Neuron (in vitro differentiated cells): ENCODE data around the gene ZNF716.
"Not testable (repeated sequence)": the region's sequence is repeated elsewhere in the genome, so short reads cannot be mapped to it uniquely, and the experiment has no call there.

Experiments used
- H2AFZ ChIP-seq: one replicate; pipeline ENCODE4 v1.6.1; 2013; ENCODE audit warnings: low read depth, mild to moderate bottlenecking, inconsistent platforms, low read length, moderate library complexity
- H3K27me3 ChIP-seq: one replicate; pipeline ENCODE4 v1.6.1; 2013; ENCODE audit warnings: low read length; ENCODE audit not compliant: insufficient read depth
- H3K36me3 ChIP-seq: one replicate; pipeline ENCODE4 v1.6.1; 2013; ENCODE audit warnings: low read length; ENCODE audit not compliant: insufficient read depth
- H3K4me1 ChIP-seq: one replicate; pipeline ENCODE4 v1.6.1; 2013; ENCODE audit warnings: low read length; ENCODE audit not compliant: insufficient read depth
- H3K4me3 ChIP-seq: 2 replicates; pipeline ENCODE4 v1.5.1; 2013; ENCODE audit warnings: mild to moderate bottlenecking, low read length, moderate library complexity
- H3K9me3 ChIP-seq: one replicate; pipeline ENCODE4 v1.6.1; 2013; ENCODE audit warnings: low read length

ZNF716 gene

GRCh38 chr7:57449904-57450303, at the start of gene ZNF716:
Gene ZNF716 (plus strand): TSS chr7:57450177. CDS start chr7:57450289, 112 bp downstream.
- H2AFZ ChIP-seq, result no peak within 1 kb of the TSS
- H3K4me1 ChIP-seq, result no peaks in the 10 kb centered on the region

GRCh38 chr7:57400531-57401155, 49.3 kb upstream of the ZNF716 start:
- no peak overlapping the region for H3K4me3 ChIP-seq
- H3K27me3 ChIP-seq, result no peaks in the 10 kb centered on the region
- no peaks in the 10 kb centered on the region for H3K36me3 ChIP-seq
- H2AFZ ChIP-seq, result no peak overlapping the region
- H3K4me1 ChIP-seq, result no peaks in the 10 kb centered on the region
- H3K9me3 ChIP-seq, result no peaks in the 10 kb centered on the region

More at GRCh38 chr7:57449904-57450303, at the start of gene ZNF716:
- H3K36me3 ChIP-seq, result no peaks in the 10 kb centered on the region
- H3K9me3 ChIP-seq, result no peaks in the 10 kb centered on the region
- no peaks in the 10 kb centered on the region for H3K27me3 ChIP-seq
- H3K4me3 ChIP-seq, result no peak within 1 kb of the TSS

- not testable (repeated sequence) for H3K9me3 ChIP-seq, H3K4me1 ChIP-seq, H3K27me3 ChIP-seq, H2AFZ ChIP-seq, H3K36me3 ChIP-seq, H3K4me3 ChIP-seq
Observed at GRCh38 chr7:57403051-57403450, 46.9 kb upstream of the ZNF716 start.

GRCh38 chr7:57403601-57404342, 46.2 kb upstream of the ZNF716 start:
- H3K4me3 ChIP-seq, result no peak overlapping the region
- H2AFZ ChIP-seq, result no peak overlapping the region
- no peaks in the 10 kb centered on the region for H3K36me3 ChIP-seq
- no peaks in the 10 kb centered on the region for H3K4me1 ChIP-seq
- no peaks in the 10 kb centered on the region for H3K27me3 ChIP-seq
- no peaks in the 10 kb centered on the region for H3K9me3 ChIP-seq

- no peaks in the 10 kb centered on the region for H3K9me3 ChIP-seq
- no peak overlapping the region for H2AFZ ChIP-seq
- H3K4me3 ChIP-seq, result no peak overlapping the region
- no peaks in the 10 kb centered on the region for H3K4me1 ChIP-seq
- H3K36me3 ChIP-seq, result no peaks in the 10 kb centered on the region
- H3K27me3 ChIP-seq, result no peaks in the 10 kb centered on the region
Observed at GRCh38 chr7:57404343-57404966, 45.5 kb upstream of the ZNF716 start.

GRCh38 chr7:57404967-57405421, 45.0 kb upstream of the ZNF716 start:
- no peaks in the 10 kb centered on the region for H3K36me3 ChIP-seq
- H2AFZ ChIP-seq, result no peak overlapping the region
- no peaks in the 10 kb centered on the region for H3K9me3 ChIP-seq
- H3K4me1 ChIP-seq, result no peaks in the 10 kb centered on the region
- no peak overlapping the region for H3K4me3 ChIP-seq
- H3K27me3 ChIP-seq, result no peaks in the 10 kb centered on the region

GRCh38 chr7:57407125-57407524, 42.9 kb upstream of the ZNF716 start:
- no peaks in the 10 kb centered on the region for H3K4me1 ChIP-seq
- no peaks in the 10 kb centered on the region for H3K36me3 ChIP-seq
- no peak overlapping the region for H2AFZ ChIP-seq
- no peaks in the 10 kb centered on the region for H3K9me3 ChIP-seq
- no peaks in the 10 kb centered on the region for H3K27me3 ChIP-seq
- no peak overlapping the region for H3K4me3 ChIP-seq

- H2AFZ ChIP-seq, result no peak overlapping the region
- no peaks in the 10 kb centered on the region for H3K27me3 ChIP-seq
- no peaks in the 10 kb centered on the region for H3K4me1 ChIP-seq
- H3K36me3 ChIP-seq, result no peaks in the 10 kb centered on the region
- no peak overlapping the region for H3K4me3 ChIP-seq
- no peaks in the 10 kb centered on the region for H3K9me3 ChIP-seq
Observed at GRCh38 chr7:57412168-57412567, 37.8 kb upstream of the ZNF716 start.

GRCh38 chr7:57412618-57413017, 37.4 kb upstream of the ZNF716 start:
- Histone ChIP-seq H3K9me3 (no peaks in the 10 kb centered on the region), H3K4me3 (no peak overlapping the region), H3K4me1 (no peaks in the 10 kb centered on the region), H3K27me3 (no peaks in the 10 kb centered on the region), H3K36me3 (no peaks in the 10 kb centered on the region), H2AFZ (no peak overlapping the region)

- no peaks in the 10 kb centered on the region for H3K27me3 ChIP-seq
- H3K4me3 ChIP-seq, result no peak overlapping the region
- H2AFZ ChIP-seq, result no peak overlapping the region
- no peaks in the 10 kb centered on the region for H3K4me1 ChIP-seq
- H3K36me3 ChIP-seq, result no peaks in the 10 kb centered on the region
- no peaks in the 10 kb centered on the region for H3K9me3 ChIP-seq
Observed at GRCh38 chr7:57413529-57414398, 36.2 kb upstream of the ZNF716 start.

- H3K27me3 ChIP-seq, result no peaks in the 10 kb centered on the region
- H3K36me3 ChIP-seq, result no peaks in the 10 kb centered on the region
- no peaks in the 10 kb centered on the region for H3K4me1 ChIP-seq
- H3K4me3 ChIP-seq, result no peak overlapping the region
- no peak overlapping the region for H2AFZ ChIP-seq
- H3K9me3 ChIP-seq, result no peaks in the 10 kb centered on the region
Observed at GRCh38 chr7:57414415-57414814, 35.6 kb upstream of the ZNF716 start.

GRCh38 chr7:57414852-57415251, 35.1 kb upstream of the ZNF716 start:
- H3K36me3 ChIP-seq, result no peaks in the 10 kb centered on the region
- H3K9me3 ChIP-seq, result no peaks in the 10 kb centered on the region
- no peaks in the 10 kb centered on the region for H3K4me1 ChIP-seq
- no peak overlapping the region for H2AFZ ChIP-seq
- no peaks in the 10 kb centered on the region for H3K27me3 ChIP-seq
- no peak overlapping the region for H3K4me3 ChIP-seq

- Histone ChIP-seq H3K4me3 (no peak overlapping the region), H3K9me3 (no peaks in the 10 kb centered on the region), H3K4me1 (no peaks in the 10 kb centered on the region), H2AFZ (no peak overlapping the region), H3K36me3 (no peaks in the 10 kb centered on the region), H3K27me3 (no peaks in the 10 kb centered on the region)
Observed at GRCh38 chr7:57415326-57415725, 34.7 kb upstream of the ZNF716 start.
